ENCODE measurements around the gene HIVEP2. TPM values are rescaled to one million over a fixed set of nuclear protein-coding genes. Genes with fewer than 3 reads are reported as not detected.

The HIVEP2 gene
- total RNA-seq, 1 experiment from 2014 or later = 10.3 TPM

DNA sequence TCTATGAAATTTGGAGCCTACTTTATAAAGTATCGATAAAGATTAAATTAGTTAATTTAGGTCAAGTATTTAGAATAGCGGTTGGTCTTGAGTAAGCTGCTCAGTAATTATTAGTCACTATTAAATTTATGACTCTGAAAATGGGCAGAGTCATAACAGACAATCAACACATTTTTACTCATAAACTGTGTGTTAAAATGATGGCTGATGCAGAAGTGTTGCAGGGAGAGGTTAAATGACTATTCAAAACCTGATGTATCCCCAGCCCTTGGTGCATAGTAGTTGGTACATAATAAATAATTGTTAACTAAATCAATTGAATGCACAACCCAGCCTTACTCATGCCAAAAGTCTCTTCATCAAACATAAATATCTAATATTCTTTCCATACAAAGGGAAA, 30.6 kb downstream of the HIVEP2 start:
- Histone ChIP-seq H3K27ac (ENCODE audit: low read length) (no peak overlapping the region), H3K27me3 (ENCODE audit: control insufficient read depth, insufficient read depth, low read length) (no peaks in the 10 kb centered on the region), H3K4me1 (ENCODE audit: control insufficient read depth, insufficient read depth, low read length) (no peaks in the 10 kb centered on the region), H3K36me3 (ENCODE audit: control insufficient read depth, insufficient read depth, low read length) (no peaks in the 10 kb centered on the region), H3K4me3 (ENCODE audit: low read depth in 2 of 2, low read length in 2 of 2) (no peak overlapping the region), H3K9me3 (ENCODE audit: control insufficient read depth, insufficient read depth, low read depth, low read length) (no peaks in the 10 kb centered on the region)
- in situ Hi-C loops (cut with HindIII; ENCODE audit: low pct_unique_long_range_greater_than_20kb, low sequenced_read_pairs) (no loop called here), intact Hi-C loops (cut with micrococcal nuclease; ENCODE audit: unreplicated experiment) (no loop called here)
- CTCF ChIA-PET = no interaction called here
- TF ChIP-seq POLR2AphosphoS5 (IDR thresholded peaks at IDR 0.05; ENCODE audit: low read depth, low read length) (no peak), SIN3A (IDR thresholded peaks at IDR 0.05; ENCODE audit: borderline replicate concordance, insufficient read depth, low read depth, low read length) (no peak), TCF7L2 (IDR thresholded peaks at IDR 0.05; ENCODE audit: low read depth, low read length) (no peak)
- TF ChIP-seq, protein P1, sequence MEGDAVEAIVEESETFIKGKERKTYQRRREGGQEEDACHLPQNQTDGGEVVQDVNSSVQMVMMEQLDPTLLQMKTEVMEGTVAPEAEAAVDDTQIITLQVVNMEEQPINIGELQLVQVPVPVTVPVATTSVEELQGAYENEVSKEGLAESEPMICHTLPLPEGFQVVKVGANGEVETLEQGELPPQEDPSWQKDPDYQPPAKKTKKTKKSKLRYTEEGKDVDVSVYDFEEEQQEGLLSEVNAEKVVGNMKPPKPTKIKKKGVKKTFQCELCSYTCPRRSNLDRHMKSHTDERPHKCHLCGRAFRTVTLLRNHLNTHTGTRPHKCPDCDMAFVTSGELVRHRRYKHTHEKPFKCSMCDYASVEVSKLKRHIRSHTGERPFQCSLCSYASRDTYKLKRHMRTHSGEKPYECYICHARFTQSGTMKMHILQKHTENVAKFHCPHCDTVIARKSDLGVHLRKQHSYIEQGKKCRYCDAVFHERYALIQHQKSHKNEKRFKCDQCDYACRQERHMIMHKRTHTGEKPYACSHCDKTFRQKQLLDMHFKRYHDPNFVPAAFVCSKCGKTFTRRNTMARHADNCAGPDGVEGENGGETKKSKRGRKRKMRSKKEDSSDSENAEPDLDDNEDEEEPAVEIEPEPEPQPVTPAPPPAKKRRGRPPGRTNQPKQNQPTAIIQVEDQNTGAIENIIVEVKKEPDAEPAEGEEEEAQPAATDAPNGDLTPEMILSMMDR (IDR thresholded peaks at IDR 0.05) = no peak
- TF ChIP-seq, protein P2, sequence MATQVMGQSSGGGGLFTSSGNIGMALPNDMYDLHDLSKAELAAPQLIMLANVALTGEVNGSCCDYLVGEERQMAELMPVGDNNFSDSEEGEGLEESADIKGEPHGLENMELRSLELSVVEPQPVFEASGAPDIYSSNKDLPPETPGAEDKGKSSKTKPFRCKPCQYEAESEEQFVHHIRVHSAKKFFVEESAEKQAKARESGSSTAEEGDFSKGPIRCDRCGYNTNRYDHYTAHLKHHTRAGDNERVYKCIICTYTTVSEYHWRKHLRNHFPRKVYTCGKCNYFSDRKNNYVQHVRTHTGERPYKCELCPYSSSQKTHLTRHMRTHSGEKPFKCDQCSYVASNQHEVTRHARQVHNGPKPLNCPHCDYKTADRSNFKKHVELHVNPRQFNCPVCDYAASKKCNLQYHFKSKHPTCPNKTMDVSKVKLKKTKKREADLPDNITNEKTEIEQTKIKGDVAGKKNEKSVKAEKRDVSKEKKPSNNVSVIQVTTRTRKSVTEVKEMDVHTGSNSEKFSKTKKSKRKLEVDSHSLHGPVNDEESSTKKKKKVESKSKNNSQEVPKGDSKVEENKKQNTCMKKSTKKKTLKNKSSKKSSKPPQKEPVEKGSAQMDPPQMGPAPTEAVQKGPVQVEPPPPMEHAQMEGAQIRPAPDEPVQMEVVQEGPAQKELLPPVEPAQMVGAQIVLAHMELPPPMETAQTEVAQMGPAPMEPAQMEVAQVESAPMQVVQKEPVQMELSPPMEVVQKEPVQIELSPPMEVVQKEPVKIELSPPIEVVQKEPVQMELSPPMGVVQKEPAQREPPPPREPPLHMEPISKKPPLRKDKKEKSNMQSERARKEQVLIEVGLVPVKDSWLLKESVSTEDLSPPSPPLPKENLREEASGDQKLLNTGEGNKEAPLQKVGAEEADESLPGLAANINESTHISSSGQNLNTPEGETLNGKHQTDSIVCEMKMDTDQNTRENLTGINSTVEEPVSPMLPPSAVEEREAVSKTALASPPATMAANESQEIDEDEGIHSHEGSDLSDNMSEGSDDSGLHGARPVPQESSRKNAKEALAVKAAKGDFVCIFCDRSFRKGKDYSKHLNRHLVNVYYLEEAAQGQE (IDR thresholded peaks at IDR 0.05; ENCODE audit: insufficient read depth in 1 of 2, low read depth in 2 of 2, low read length in 1 of 2) = no peak
- POLR2A ChIA-PET = no interaction called here
- BruUV-seq (replicated peaks) = no TSS peak
- DNase-seq (ENCODE audit: low read depth, low spot score) = no peak
- no peak for ATAC-seq

DNA sequence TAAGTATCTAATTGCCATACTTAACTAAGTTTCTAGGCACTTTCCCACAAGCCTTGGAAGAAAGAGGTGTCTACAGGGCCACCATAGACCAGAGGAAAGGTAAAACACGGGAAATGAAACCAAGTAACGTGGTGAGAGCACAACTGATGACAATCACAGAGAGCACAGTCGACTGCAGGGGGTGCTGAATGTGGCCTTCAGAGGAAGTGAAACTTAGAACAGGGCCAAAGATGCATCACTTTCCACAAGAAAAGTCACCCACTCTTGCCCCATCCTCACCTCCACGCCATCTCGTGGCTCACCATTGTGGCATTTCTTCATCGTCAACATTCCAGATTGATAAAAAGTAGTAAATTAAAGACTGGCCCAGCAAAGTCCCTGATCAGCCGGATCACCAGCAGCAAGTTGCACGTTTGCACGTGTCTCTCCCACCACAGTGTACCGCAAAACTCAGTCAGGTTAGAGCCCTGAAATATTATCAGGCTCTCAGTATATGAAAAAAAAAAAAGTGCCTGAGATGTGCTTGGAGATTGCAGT, 31.4 kb downstream of the HIVEP2 start:
- ChIA-PET POLR2A (no interaction called here), CTCF (no interaction called here)
- H3K4me3 ChIP-seq (ENCODE audit: low read depth in 2 of 2, low read length in 2 of 2) = no peak overlapping the region
- no peaks in the 10 kb centered on the region for H3K36me3 ChIP-seq (ENCODE audit: control insufficient read depth, insufficient read depth, low read length)
- intact Hi-C loops (cut with micrococcal nuclease; ENCODE audit: unreplicated experiment) = no loop called here
- DNase-seq (ENCODE audit: low read depth, low spot score) = no peak
- in situ Hi-C loops (cut with HindIII; ENCODE audit: low pct_unique_long_range_greater_than_20kb, low sequenced_read_pairs) = no loop called here
- TF ChIP-seq TCF7L2 (IDR thresholded peaks at IDR 0.05; ENCODE audit: low read depth, low read length) (no peak), POLR2AphosphoS5 (IDR thresholded peaks at IDR 0.05; ENCODE audit: low read depth, low read length) (no peak), SIN3A (IDR thresholded peaks at IDR 0.05; ENCODE audit: borderline replicate concordance, insufficient read depth, low read depth, low read length) (no peak)
- TF ChIP-seq, protein P1 (IDR thresholded peaks at IDR 0.05) = no peak
- TF ChIP-seq, protein P2 (IDR thresholded peaks at IDR 0.05; ENCODE audit: insufficient read depth in 1 of 2, low read depth in 2 of 2, low read length in 1 of 2) = no peak
- no peak for ATAC-seq
- no peaks in the 10 kb centered on the region for H3K4me1 ChIP-seq (ENCODE audit: control insufficient read depth, insufficient read depth, low read length)
- no peak overlapping the region for H3K27ac ChIP-seq (ENCODE audit: low read length)
- H3K27me3 ChIP-seq (ENCODE audit: control insufficient read depth, insufficient read depth, low read length) = no peaks in the 10 kb centered on the region
- no peaks in the 10 kb centered on the region for H3K9me3 ChIP-seq (ENCODE audit: control insufficient read depth, insufficient read depth, low read depth, low read length)
- no TSS peak for BruUV-seq (replicated peaks)

All from Panc1 (cell line).